H1 (cell line): Measurements from ENCODE around the gene CENPF. TPM values are rescaled to one million over a fixed set of nuclear protein-coding genes. Genes with fewer than 3 reads are reported as not detected.

Experiments
- CTCF ChIA-PET: fragments of 300-600 bp; sonication (Branson Sonifier 250); formaldehyde crosslinking; loops from one replicate; lab custom pipeline; 2021; ENCODE audit not compliant: partially characterized antibody; lab: Charles Lee
- POLR2A ChIA-PET: fragments of 300-600 bp; sonication (Branson Sonifier 250); formaldehyde crosslinking; loops from one replicate; lab custom pipeline; 2021; ENCODE audit warnings: inconsistent platforms; ENCODE audit not compliant: partially characterized antibody; lab: Charles Lee
- DNase-seq, 2 experiments: peaks; one replicate each; pipeline versions ENCODE4 v3.0.0 to v3.0.0-alpha.2; 2010 to 2022; ENCODE audit warnings: low spot score in 2 of 2, low read depth in 1 of 2, mixed read lengths in 1 of 2
- FAIRE-seq: peaks from 2 replicates; lab custom pipeline; 2011; peaks lifted over from hg19 to GRCh38; lab: Jason Lieb, UNC
- H2AFZ ChIP-seq: 2 replicates; pipeline ENCODE4 v1.8.1; 2012; ENCODE audit warnings: low read length, inconsistent platforms
- H2AK5ac ChIP-seq: 2 replicates; pipeline ENCODE4 v1.6.1; 2013; ENCODE audit warnings: low read depth, low read length
- H2BK120ac ChIP-seq: replicated peaks from 2 replicates; pipeline ENCODE3; 2013; ENCODE audit warnings: low read depth, low read length, inconsistent platforms
- H2BK12ac ChIP-seq: 2 replicates; pipeline ENCODE4 v1.6.1; 2013; ENCODE audit warnings: low read depth, low read length
- H2BK15ac ChIP-seq: 2 replicates; pipeline ENCODE4 v1.6.1; 2013; ENCODE audit warnings: low read length
- H2BK20ac ChIP-seq: 2 replicates; pipeline ENCODE4 v1.6.1; 2013; ENCODE audit warnings: low read length
- H2BK5ac ChIP-seq: 2 replicates; pipeline ENCODE4 v1.6.1; 2013; ENCODE audit warnings: low read depth, low read length
- H3K14ac ChIP-seq: 2 replicates; pipeline ENCODE4 v1.6.1; 2013; ENCODE audit warnings: inconsistent platforms; ENCODE audit not compliant: insufficient read length
- H3K18ac ChIP-seq: 2 replicates; pipeline ENCODE4 v1.6.1; 2013; ENCODE audit warnings: low read length; ENCODE audit errors: extremely low read depth
- H3K23ac ChIP-seq: 2 replicates; pipeline ENCODE4 v1.6.1; 2013; ENCODE audit warnings: inconsistent platforms; ENCODE audit not compliant: insufficient read length
- H3K23me2 ChIP-seq: 2 replicates; pipeline ENCODE4 v1.6.1; 2013; ENCODE audit warnings: low read depth, low read length
- H3K27ac ChIP-seq: 2 replicates; pipeline ENCODE4 v1.6.1; 2011; ENCODE audit warnings: low read depth, low read length, inconsistent platforms
- H3K27me3 ChIP-seq, 4 experiments: replicated peaks in 1 of 4; 1 replicate in 1 of 4; 2 replicates in 3 of 4; pipeline versions ENCODE4 v1.6.1 to v1.8.1; 2011 to 2013; ENCODE audit warnings: low read length in 3 of 4, mild to moderate bottlenecking in 3 of 4, inconsistent platforms in 2 of 4, mixed read lengths in 2 of 4, moderate library complexity in 1 of 4; ENCODE audit not compliant: control insufficient read depth in 3 of 4, insufficient read depth in 3 of 4; ENCODE audit errors: extremely low read depth in 1 of 4
- H3K36me3 ChIP-seq, 4 experiments: 2 replicates each; pipeline versions ENCODE4 v1.6.1 to v1.8.1; 2011 to 2013; ENCODE audit warnings: mild to moderate bottlenecking in 4 of 4, low read length in 3 of 4, moderate library complexity in 2 of 4, control low read depth in 1 of 4, inconsistent platforms in 1 of 4; ENCODE audit not compliant: insufficient read depth in 4 of 4, control insufficient read depth in 2 of 4
- H3K4ac ChIP-seq: replicated peaks from 2 replicates; pipeline ENCODE3; 2013; ENCODE audit warnings: low read length, low read depth, mixed read lengths, inconsistent platforms; ENCODE audit not compliant: insufficient read length
- H3K4me1 ChIP-seq, 4 experiments: replicated peaks in 1 of 4; 1 replicate in 1 of 4; 2 replicates in 3 of 4; pipeline versions ENCODE4 v1.6.1 to v1.8.1; 2011 to 2013; ENCODE audit warnings: low read length in 3 of 4, inconsistent platforms in 2 of 4, mixed read lengths in 1 of 4; ENCODE audit not compliant: insufficient read depth in 4 of 4, control insufficient read depth in 3 of 4
- H3K4me2 ChIP-seq, 2 experiments: 2 replicates each; pipeline versions ENCODE4 v1.6.1 to v1.8.1; 2011 to 2013; ENCODE audit warnings: low read depth in 2 of 2, low read length in 2 of 2, control low read depth in 1 of 2, inconsistent platforms in 1 of 2, mild to moderate bottlenecking in 1 of 2; ENCODE audit not compliant: insufficient read depth in 1 of 2
- H3K4me3 ChIP-seq, 4 experiments: fragments of 200-600, 300-600 bp in 1 of 4; sonication (generic), shearing (Covaris generic), sonication (Bioruptor Twin) in 1 of 4; 2 replicates each; pipeline versions ENCODE4 v1.5.1 to v1.8.1; 2011 to 2016; ENCODE audit warnings: low read length in 4 of 4, low read depth in 3 of 4, control low read depth in 2 of 4, inconsistent platforms in 2 of 4, mild to moderate bottlenecking in 2 of 4, mixed read lengths in 1 of 4, moderate library complexity in 1 of 4; ENCODE audit not compliant: insufficient read depth in 2 of 4; ENCODE audit errors: extremely low read depth in 1 of 4
- H3K56ac ChIP-seq: replicated peaks from 2 replicates; pipeline ENCODE3; 2013; ENCODE audit warnings: low read depth, mild to moderate bottlenecking, mixed read lengths, low read length, inconsistent platforms; ENCODE audit not compliant: insufficient read length
- H3K79me1 ChIP-seq: 2 replicates; pipeline ENCODE4 v1.6.1; 2013; ENCODE audit warnings: low read depth, low read length, control low read depth
- H3K79me2 ChIP-seq, 2 experiments: 2 replicates each; pipeline versions ENCODE4 v1.6.1 to v1.8.1; 2012 to 2013; ENCODE audit warnings: low read length in 2 of 2, mild to moderate bottlenecking in 2 of 2, inconsistent platforms in 1 of 2; ENCODE audit not compliant: insufficient read depth in 2 of 2, control insufficient read depth in 1 of 2
- H3K9ac ChIP-seq, 4 experiments: replicated peaks in 1 of 4; 1 replicate in 1 of 4; 2 replicates in 3 of 4; pipeline versions ENCODE4 v1.6.1 to v1.8.1; 2011 to 2013; ENCODE audit warnings: low read depth in 3 of 4, low read length in 3 of 4, control low read depth in 2 of 4, mild to moderate bottlenecking in 2 of 4, moderate library complexity in 2 of 4, inconsistent platforms in 1 of 4; ENCODE audit errors: extremely low read depth in 1 of 4
- H3K9me3 ChIP-seq, 2 experiments: 2 replicates each; pipeline versions ENCODE4 v1.6.1 to v1.8.1; 2012 to 2013; ENCODE audit warnings: mild to moderate bottlenecking in 2 of 2, moderate library complexity in 2 of 2, control low read depth in 1 of 2, inconsistent platforms in 1 of 2, low read depth in 1 of 2, low read length in 1 of 2, mixed read lengths in 1 of 2; ENCODE audit not compliant: insufficient read depth in 2 of 2
- H4K20me1 ChIP-seq, 2 experiments: replicated peaks in 1 of 2; 2 replicates each; pipeline versions ENCODE3 to v1.8.1; 2011 to 2013; ENCODE audit warnings: inconsistent platforms in 2 of 2, low read length in 2 of 2, mild to moderate bottlenecking in 1 of 2; ENCODE audit not compliant: insufficient read depth in 2 of 2, control insufficient read depth in 1 of 2
- H4K5ac ChIP-seq: 2 replicates; pipeline ENCODE4 v1.6.1; 2013; ENCODE audit warnings: low read length, low read depth, mixed read lengths, inconsistent platforms; ENCODE audit not compliant: insufficient read length
- H4K8ac ChIP-seq: 2 replicates; pipeline ENCODE4 v1.8.0; 2013; ENCODE audit warnings: mild to moderate bottlenecking, moderate library complexity, low read length, inconsistent platforms; ENCODE audit not compliant: insufficient read depth; ENCODE audit errors: extremely low read depth
- H4K91ac ChIP-seq: replicated peaks from 2 replicates; pipeline ENCODE3; 2013; ENCODE audit warnings: low read length, mixed read lengths, inconsistent platforms; ENCODE audit not compliant: insufficient read length
- ASH2L ChIP-seq: fragments of 200-600, 300-600 bp; sonication (generic); IDR thresholded peaks from one replicate; pipeline ENCODE4 v1.7.1; 2017; ENCODE audit warnings: low read length
- CBX5 ChIP-seq: fragments of 300-800, 300-1000 bp; sonication (generic); IDR thresholded peaks from 2 replicates; pipeline ENCODE4 v1.7.1; 2016; ENCODE audit warnings: antibody characterized with exemption, low read length, low read depth
- FOSL1 ChIP-seq: IDR thresholded peaks from 2 replicates; pipeline ENCODE4 v1.6.1; 2011; ENCODE audit warnings: mild to moderate bottlenecking, low read depth, low read length, moderate library complexity; ENCODE audit not compliant: insufficient read depth
- JUND ChIP-seq: IDR thresholded peaks from 2 replicates; pipeline ENCODE4 v1.6.1; 2011; ENCODE audit warnings: mild to moderate bottlenecking, improper control_type of control experiment, low read length
- KDM4A ChIP-seq: IDR thresholded peaks from one replicate; pipeline ENCODE4 v1.7.1; 2012; ENCODE audit warnings: low read depth, mild to moderate bottlenecking, moderate library complexity, low read length, inconsistent platforms; ENCODE audit not compliant: severe bottlenecking
- MAFK ChIP-seq: IDR thresholded peaks from 2 replicates; pipeline ENCODE4 v1.6.1; 2012; ENCODE audit warnings: low read depth, mild to moderate bottlenecking, improper control_type of control experiment, low read length
- RFX5 ChIP-seq: IDR thresholded peaks from 2 replicates; pipeline ENCODE4 v1.6.1; 2011; ENCODE audit warnings: low read depth, low read length, improper control_type of control experiment, borderline replicate concordance
- TAF7 ChIP-seq: optimal IDR thresholded peaks from 2 replicates; pipeline ENCODE3; 2011; ENCODE audit warnings: low read depth, mild to moderate bottlenecking, inconsistent platforms, low read length, moderate library complexity, borderline replicate concordance
- WGBS, 2 experiments: shearing (Covaris generic) in 1 of 2; methylation state at CpG; one replicate each; pipeline versions ENCODE4 v1.1.6 to v1.1.7; 2013 to 2015; ENCODE audit warnings: low lambda C conversion rate in 2 of 2, mixed read lengths in 2 of 2, inconsistent platforms in 1 of 2, low coverage in 1 of 2, missing lambda C conversion rate in 1 of 2; ENCODE audit not compliant: insufficient replicate concordance in 2 of 2, insufficient coverage in 1 of 2, insufficient read length in 1 of 2; ENCODE audit errors: extremely low coverage in 1 of 2, missing lambda C conversion rate in 1 of 2; 5-methylcytosine and 5-hydroxymethylcytosine counted together
- polyA plus RNA-seq, 7 experiments: library from polyadenylated mRNA; depleted of rRNA in 3 of 7; stranded (reverse) in 5 of 7; unstranded in 2 of 7; fragments of >200 nt in 5 of 7; fragments of 200-250 nt in 2 of 7; gene quantifications; 1 replicate in 5 of 7; 2 replicates in 1 of 7; 4 replicates in 1 of 7; pipeline versions ENCODE4 v1.2.1 to v1.2.3, GENCODE V29; 2011 to 2013; ENCODE audit warnings: missing spikeins in 2 of 7, mixed read lengths in 2 of 7
- total RNA-seq: library from RNA; stranded (reverse); fragmentation: NEBNext Ultra II Directional; extraction: Animal tissue kit (Norgen Biotek cat#: 25700); gene quantifications from 2 replicates; pipeline ENCODE4 v1.2.1, GENCODE V29; 2021

The CENPF gene
- total and polyA plus RNA-seq, 2 of the 8 experiments (the other 6 are each of a cell fraction or from before 2014, with no cell fraction given): 13.7 to 170 TPM

GRCh38 chr1:214570442-214570841, 32.6 kb upstream of the CENPF start:
- Histone ChIP-seq H3K14ac (no peak overlapping the region), H3K18ac (no peak overlapping the region), H2BK15ac (no peak overlapping the region), H2BK20ac (no peak overlapping the region), H2AK5ac (no peak overlapping the region), H3K36me3 (no peaks in the 10 kb centered on the region), H4K8ac (no peak overlapping the region), H3K4me3 (no peak overlapping the region), H4K5ac (no peak overlapping the region), H3K4me1 (no peaks in the 10 kb centered on the region), H4K91ac (no peak overlapping the region), H2BK12ac (no peak overlapping the region), H3K9ac (no peak overlapping the region), H3K4me2 (no peak overlapping the region), H3K4ac (no peak overlapping the region), H3K23ac (no peak overlapping the region), H3K79me2 (no peaks in the 10 kb centered on the region), H3K27me3 (peaks cover 0 to 1% (median 0%) of the 10 kb centered on the region in 4 experiments; a peak in 1 of 7 replicates), H2BK120ac (no peak overlapping the region), H3K9me3 (peaks cover 0 to 3% of the 10 kb centered on the region in 2 experiments; a peak in 1 of 4 replicates), H3K56ac (no peak overlapping the region), H4K20me1 (no peaks in the 10 kb centered on the region), H3K27ac (no peak overlapping the region), H2BK5ac (no peak overlapping the region), H2AFZ (no peak overlapping the region), H3K79me1 (no peaks in the 10 kb centered on the region), H3K23me2 (no peaks in the 10 kb centered on the region; the same call in 1 of the 2 replicates)
- POLR2A ChIA-PET: interaction anchor here (4.3 kb wide), 1 partner anchor 18 kb away, joined by 17 read pairs; the partner anchor contains the start of gene PTPN14
- CTCF ChIA-PET: interaction anchor here (0.9 kb wide), 1 partner anchor 15 kb away, joined by 3 read pairs; no protein-coding TSS in a partner anchor
- DNase-seq (no peak), FAIRE-seq (no peak)
- WGBS, 2 experiments: 84% methylated on average over 2 of the region's 2 CpGs; no CpG with 5 or more reads in 1 of the 2 experiments
- TF ChIP-seq ASH2L (no peak), JUND (no peak), RFX5 (no peak), MAFK (no peak), KDM4A (no peak), TAF7 (no peak), FOSL1 (no peak), CBX5 (no peak)
